DMS 273 (cell line): Measurements from ENCODE around the gene CBX6.

Experiments used
- DNase-seq: peaks from one replicate; lab custom pipeline; 2025; ENCODE audit not compliant: unreplicated experiment; lab: John Stamatoyannopoulos, UW

The CBX6 gene

GRCh38 chr22:38872172-38872830, at the start of gene CBX6:
CBX6 (minus strand) TSS chr22:38872216; CDS start chr22:38872190, 26 bp downstream.
- peak; percentile 96 for DNase-seq

DNA sequence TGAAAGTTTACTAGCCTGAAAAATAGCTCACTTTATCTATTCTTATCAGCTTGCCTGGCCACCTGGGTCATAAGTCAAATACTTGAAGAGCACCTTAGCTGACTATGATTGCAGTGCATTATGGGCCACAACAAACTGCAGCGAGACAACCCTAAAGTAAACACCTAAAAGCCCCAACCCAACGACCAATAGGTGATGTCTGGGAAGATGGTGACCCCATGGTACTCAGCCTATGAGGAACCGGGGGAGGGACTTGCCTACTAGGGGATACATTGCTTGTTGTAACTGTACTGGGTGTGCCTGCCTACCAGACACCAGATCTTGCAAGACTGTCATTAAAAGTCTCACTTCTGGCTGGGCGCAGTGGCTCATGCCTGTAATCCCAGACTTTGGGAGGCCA, 49.8 kb upstream of the CBX6 start:
- no peak for DNase-seq

GRCh38 chr22:38921120-38921519, 49.1 kb upstream of the CBX6 start:
- DNase-seq, result no peak

DNA sequence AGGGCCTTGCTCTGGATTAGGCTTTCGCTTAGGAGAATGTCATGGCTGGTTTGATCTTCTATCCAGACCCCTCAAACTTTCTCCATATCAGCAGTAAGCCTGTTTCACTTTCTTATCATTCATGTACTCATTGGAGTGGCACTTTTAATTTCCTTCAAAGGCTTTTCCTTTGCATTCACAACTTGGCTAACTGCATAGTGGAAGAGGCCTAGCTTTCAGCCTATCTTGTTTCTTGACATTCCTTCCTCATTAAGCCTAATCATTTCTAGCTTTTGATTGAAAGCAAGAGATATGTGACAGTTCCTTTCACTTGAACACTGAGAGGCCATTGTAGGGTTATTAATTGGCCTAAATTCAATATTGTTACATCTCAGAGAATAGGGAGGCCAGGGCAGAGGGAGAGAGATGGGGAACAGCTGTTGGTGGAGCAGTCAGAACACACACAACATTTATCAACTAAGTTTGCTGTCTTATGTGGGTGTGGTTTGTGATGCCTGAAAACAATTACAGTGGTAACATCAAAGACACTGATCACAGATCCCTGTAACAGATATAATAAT, 47.7 kb upstream of the CBX6 start:
- DNase-seq, result no peak

DNA sequence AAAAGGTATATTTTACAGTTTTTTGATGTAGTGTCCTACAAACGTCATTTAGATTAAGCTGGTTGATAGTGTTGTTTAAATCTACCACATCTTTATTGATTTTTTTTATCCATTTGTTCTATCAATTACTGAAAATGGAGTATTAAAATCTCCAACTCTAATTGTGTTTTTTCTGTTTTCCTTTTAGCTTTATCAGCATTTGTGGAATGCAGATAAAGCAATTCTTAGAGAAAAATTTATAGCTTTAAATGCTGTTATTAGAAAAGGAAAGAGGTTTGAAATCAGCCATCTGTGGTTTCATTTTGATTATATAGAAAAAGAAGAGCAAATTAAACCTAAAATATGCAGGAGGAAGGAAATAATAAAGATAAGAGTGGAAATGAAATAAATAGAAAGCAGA, 39.4 kb upstream of the CBX6 start:
- no peak for DNase-seq

DNA sequence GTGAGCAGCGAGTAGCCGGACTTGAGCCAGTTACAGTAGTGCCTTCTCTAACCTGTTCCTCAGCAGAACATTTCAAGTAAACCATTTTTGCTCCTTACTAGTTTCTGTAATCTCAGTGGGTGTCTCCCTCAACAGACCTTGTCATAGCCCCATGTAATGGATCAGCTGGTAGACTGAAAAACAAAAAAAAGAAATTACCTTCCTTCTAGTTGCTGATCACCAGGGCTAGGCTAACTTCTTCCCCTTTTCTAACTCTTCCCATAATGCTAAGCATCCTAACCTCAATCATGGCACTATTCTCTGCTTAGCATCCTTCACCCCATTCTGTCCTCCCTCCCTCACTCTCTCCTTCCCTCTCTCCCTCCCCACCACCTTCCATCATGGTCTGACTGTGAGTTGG, 35.8 kb upstream of the CBX6 start:
- DNase-seq, result no peak

DNA sequence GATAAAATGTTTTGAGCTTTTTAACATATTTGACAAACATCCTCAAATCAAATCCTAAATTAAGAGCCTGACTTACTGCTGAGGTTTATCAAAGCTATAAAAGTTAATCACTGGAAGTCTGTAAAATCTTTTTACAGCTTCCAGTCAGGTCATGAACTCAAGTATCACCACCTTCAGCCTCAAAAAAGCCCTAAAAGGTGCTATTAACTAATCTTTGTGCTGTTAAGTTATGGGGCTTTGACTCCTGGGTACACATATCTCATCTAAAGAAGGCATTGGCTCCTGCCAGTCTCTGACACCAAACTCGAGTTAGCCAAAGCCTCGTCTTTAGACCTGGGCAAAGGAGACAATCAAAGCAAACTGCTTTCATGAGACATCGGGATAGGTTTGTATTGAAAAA, 34.0 kb upstream of the CBX6 start:
- DNase-seq, result no peak

DNA sequence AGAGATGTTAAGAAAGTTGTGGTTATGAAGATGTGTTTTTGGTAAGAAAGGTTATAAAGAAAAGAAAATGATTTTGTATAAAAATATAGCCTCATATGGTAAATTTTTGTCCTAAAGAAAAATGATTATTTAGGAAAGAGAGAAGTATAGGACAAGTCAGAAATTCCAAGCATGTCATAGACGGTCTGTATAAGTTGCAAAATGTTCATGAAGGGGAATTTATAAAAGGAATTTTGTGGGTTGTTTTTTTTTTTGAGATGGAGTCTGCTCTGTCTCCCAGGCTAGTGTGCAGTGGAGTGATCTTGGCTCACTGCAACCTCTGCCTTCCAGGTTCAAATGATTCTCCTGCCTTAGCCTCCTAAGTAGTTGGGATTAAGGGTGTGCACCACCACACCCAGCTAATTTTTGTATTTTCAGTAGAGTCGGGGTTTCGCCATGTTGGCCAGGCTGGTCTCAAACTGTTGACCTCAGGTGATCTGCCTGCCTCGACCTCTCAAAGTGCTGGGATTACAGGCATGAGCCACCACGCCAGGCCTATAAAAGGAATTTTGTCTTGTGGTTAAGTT, 32.1 kb upstream of the CBX6 start:
- DNase-seq, result peak; percentile 12

- DNase-seq, result no peak
Observed at GRCh38 chr22:38901111-38901641, 29.2 kb upstream of the CBX6 start.

DNA sequence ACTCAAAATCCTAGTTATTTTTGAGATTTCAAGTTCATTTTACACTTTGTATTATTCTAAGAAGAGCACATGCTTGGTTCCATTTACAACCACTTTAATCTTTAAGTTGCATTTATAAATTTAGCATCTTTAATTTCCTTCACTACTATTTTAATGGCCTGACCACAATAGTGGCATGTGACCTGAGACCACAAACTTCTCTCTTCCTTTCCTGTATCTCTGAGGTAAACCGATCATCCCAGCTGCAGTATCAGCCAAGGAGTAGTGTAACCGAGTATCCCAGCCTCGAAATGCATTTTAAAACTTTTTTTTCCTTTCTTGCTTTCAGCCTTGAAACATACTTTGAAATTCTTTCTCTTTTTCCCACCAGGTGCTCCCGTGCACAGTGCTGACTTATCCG, 28.7 kb upstream of the CBX6 start:
- DNase-seq, result no peak

GRCh38 chr22:38891256-38891655, 19.2 kb upstream of the CBX6 start:
- DNase-seq, result no peak

DNA sequence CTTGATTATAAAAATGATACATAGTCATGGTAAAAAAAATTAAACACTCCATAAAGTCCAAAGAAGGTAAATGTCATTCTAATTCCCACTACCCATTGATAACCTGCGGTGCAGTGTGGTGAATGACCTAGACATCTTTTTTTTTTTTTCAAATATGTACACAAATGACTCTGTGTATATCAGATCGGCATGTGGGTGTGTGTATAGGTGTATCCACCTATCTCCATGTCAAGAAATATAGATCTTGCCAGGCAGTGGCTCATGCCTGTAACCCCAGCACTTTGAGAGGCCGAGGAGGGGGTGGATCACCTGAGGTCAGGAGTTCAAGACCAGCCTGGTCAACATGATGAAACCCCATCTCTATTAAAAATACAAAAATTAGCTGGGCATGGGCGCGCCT, 18.4 kb upstream of the CBX6 start:
- no peak for DNase-seq

DNA sequence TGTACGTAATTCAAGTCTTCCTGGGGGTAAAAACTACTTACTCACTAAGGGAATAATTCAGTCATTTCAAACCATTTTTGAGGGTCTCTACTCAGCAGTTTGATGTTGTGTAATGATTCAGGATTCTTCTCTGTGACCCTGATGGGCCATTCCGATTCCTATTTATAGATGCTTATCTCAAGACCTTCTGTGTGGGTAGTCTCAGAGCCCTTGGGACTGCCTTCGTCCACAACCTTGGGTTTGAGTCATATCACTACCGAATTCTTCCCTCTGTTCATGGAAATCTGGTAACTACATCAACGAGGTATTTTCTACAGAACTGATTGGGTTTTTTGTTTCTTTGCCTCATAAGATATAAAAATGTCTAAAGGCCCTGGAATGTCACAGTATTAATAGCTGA, 14.3 kb upstream of the CBX6 start:
- DNase-seq, result no peak

- DNase-seq, result no peak
Observed at GRCh38 chr22:38882972-38883622, 11.1 kb upstream of the CBX6 start.

GRCh38 chr22:38881997-38882879, 10.2 kb upstream of the CBX6 start:
- DNase-seq, result no peak

GRCh38 chr22:38881464-38881871, 9.5 kb upstream of the CBX6 start:
- peak; percentile 33 for DNase-seq

- no peak for DNase-seq
Observed at GRCh38 chr22:38879961-38880360, 7.9 kb upstream of the CBX6 start.

- no peak for DNase-seq
Observed at GRCh38 chr22:38879108-38879729, 7.2 kb upstream of the CBX6 start.

DNA sequence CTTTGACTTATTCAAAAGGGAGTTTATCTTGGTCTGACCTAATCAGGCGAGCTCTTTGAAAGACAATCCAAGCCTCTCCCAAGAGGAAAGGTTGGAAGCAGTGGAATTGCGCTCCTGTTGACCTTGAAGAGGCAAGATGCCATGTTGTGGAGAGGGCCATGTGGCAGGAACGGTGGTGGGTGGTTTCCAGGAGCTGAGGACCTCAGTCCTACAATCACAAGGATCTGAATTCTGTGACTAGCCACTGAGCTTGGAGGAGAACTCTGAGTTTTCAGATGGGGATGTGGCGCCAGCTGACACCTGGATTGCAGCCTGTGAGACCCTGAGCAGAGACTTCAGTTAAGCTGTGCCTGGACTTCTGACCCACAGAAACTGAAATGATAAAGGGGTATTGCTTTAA, 6.0 kb upstream of the CBX6 start:
- no peak for DNase-seq

DNA sequence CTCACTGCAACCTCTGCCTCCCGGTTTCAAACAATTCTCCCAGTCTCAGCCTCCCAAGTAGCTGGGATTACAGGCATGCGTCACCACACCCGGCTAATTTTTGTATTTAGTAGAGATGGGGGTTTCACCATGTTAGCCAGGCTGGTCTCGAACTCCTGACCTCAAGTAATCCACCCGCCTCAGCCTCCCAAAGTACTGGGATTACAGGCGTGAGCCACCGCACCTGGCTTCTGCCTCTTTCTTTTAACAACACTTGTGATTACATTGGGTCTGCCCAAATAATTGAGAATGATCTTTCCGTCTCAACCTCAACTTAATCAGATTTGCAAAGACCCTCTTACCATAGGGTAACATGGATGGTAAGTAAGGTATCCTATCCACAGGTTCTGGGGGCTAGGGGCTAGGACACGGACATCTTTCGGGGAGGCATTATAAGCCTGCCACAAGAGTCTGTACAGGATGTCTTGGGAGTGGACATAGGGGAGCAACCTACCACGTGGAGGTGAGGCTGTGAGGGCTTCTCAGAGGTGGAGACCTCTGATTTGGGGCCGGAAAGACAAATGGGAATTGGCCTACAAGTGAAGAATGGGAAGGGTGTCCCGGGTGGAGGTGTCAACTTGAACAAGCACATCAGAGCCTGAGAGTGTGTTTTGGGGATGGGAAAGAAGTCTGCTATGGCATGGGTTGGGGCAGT, 2.7 kb upstream of the CBX6 start:
- no peak for DNase-seq
